DOHH2 (cell line): Measurements from ENCODE around the gene TRERF1.
A peak's percentile ranks its signal among the peaks of the same experiment; 100 is the strongest.

Experiments used
- H3F3A ChIP-seq: fragments of 200-600 bp; sonication (generic), shearing (Covaris generic); 2 replicates; pipeline ENCODE4 v1.6.0; 2016; ENCODE audit warnings: antibody characterized with exemption, mild to moderate bottlenecking; ENCODE audit not compliant: control insufficient read depth, insufficient read depth
- H3K27ac ChIP-seq: fragments of 200-600 bp; sonication (generic); 2 replicates; pipeline ENCODE4 v1.5.1; 2014; ENCODE audit warnings: low read depth, mild to moderate bottlenecking, low read length, moderate library complexity
- H3K27me3 ChIP-seq: fragments of 200-600 bp; sonication (generic); 2 replicates; pipeline ENCODE4 v1.6.1; 2014; ENCODE audit warnings: mild to moderate bottlenecking, low read length, mixed read lengths; ENCODE audit not compliant: control insufficient read depth
- H3K36me3 ChIP-seq: fragments of 200-600 bp; sonication (generic); 2 replicates; pipeline ENCODE4 v1.6.1; 2014; ENCODE audit warnings: mild to moderate bottlenecking, low read length, moderate library complexity, mixed read lengths; ENCODE audit not compliant: control insufficient read depth
- H3K4me1 ChIP-seq: fragments of 200-600 bp; sonication (generic); 2 replicates; pipeline ENCODE4 v1.6.1; 2014; ENCODE audit warnings: mild to moderate bottlenecking, low read length, mixed read lengths; ENCODE audit not compliant: control insufficient read depth
- H3K4me2 ChIP-seq: fragments of 200-600 bp; sonication (generic); 2 replicates; pipeline ENCODE4 v1.6.0; 2014; ENCODE audit warnings: mild to moderate bottlenecking, low read length, moderate library complexity
- H3K4me3 ChIP-seq: fragments of 200-600 bp; sonication (generic); 2 replicates; pipeline ENCODE4 v1.5.1; 2014; ENCODE audit warnings: mild to moderate bottlenecking, low read length, mixed read lengths
- H3K79me2 ChIP-seq: fragments of 200-600 bp; sonication (generic); 2 replicates; pipeline ENCODE4 v1.6.1; 2014; ENCODE audit warnings: mild to moderate bottlenecking, low read length, mixed read lengths; ENCODE audit not compliant: control insufficient read depth
- H3K9me2 ChIP-seq: fragments of 200-600 bp; sonication (generic); replicated peaks from 2 replicates; pipeline ENCODE4 v1.6.1; 2014; ENCODE audit warnings: mild to moderate bottlenecking, low read length, mixed read lengths; ENCODE audit not compliant: control insufficient read depth
- H3K9me3 ChIP-seq: fragments of 200-600 bp; sonication (generic); 2 replicates; pipeline ENCODE4 v1.6.1; 2014; ENCODE audit warnings: antibody characterized with exemption, low read length, mixed read lengths; ENCODE audit not compliant: control insufficient read depth, insufficient read depth
- H4K20me1 ChIP-seq: fragments of 200-600 bp; sonication (generic); 2 replicates; pipeline ENCODE4 v1.6.0; 2014; ENCODE audit warnings: low read depth, mild to moderate bottlenecking, antibody characterized with exemption, low read length, moderate library complexity; ENCODE audit not compliant: control insufficient read depth, insufficient read depth
- CTCF ChIP-seq: fragments of 200-600 bp; sonication (generic); IDR thresholded peaks from one replicate; pipeline ENCODE4 v1.5.1; 2014; ENCODE audit warnings: antibody characterized with exemption, mild to moderate bottlenecking, low read depth, low read length; ENCODE audit not compliant: poor library complexity, severe bottlenecking
- EZH2phosphoT487 ChIP-seq: fragments of 200-600 bp; sonication (generic); IDR thresholded peaks from 2 replicates; pipeline ENCODE4 v1.6.1; 2017; ENCODE audit warnings: borderline replicate concordance, mild to moderate bottlenecking, antibody characterized with exemption, low read length, moderate library complexity, mixed read lengths

The TRERF1 gene

GRCh38 chr6:42226645-42227143 is 225.0 kb downstream of the TRERF1 start:
- no peaks in the 10 kb centered on the region for H3K9me3 ChIP-seq
- no peaks in the 10 kb centered on the region for H4K20me1 ChIP-seq
- no peaks in the 10 kb centered on the region for H3K79me2 ChIP-seq
- TF ChIP-seq CTCF (no peak), EZH2phosphoT487 (no peak)
- H3K9me2 ChIP-seq: no peaks in the 10 kb centered on the region
- peaks cover 24% of the 10 kb centered on the region for H3K4me1 ChIP-seq
- no peaks in the 10 kb centered on the region for H3K27me3 ChIP-seq
- no peak overlapping the region for H3K4me2 ChIP-seq
- peaks cover 3% of the 10 kb centered on the region; the same call in 1 of the 2 replicates for H3F3A ChIP-seq
- peaks cover 12% of the 10 kb centered on the region; the same call in 1 of the 2 replicates for H3K36me3 ChIP-seq
- H3K27ac ChIP-seq: no peak overlapping the region
- no peak overlapping the region for H3K4me3 ChIP-seq

GRCh38 chr6:42226161-42226611 is 225.5 kb downstream of the TRERF1 start:
- Histone ChIP-seq H3K4me1 (peaks cover 24% of the 10 kb centered on the region), H3K27me3 (no peaks in the 10 kb centered on the region), H3K9me2 (no peaks in the 10 kb centered on the region), H3K79me2 (no peaks in the 10 kb centered on the region), H3K4me3 (no peak overlapping the region), H3K36me3 (peaks cover 12% of the 10 kb centered on the region; the same call in 1 of the 2 replicates), H3K27ac (no peak overlapping the region), H3K9me3 (no peaks in the 10 kb centered on the region), H3F3A (peaks cover 3% of the 10 kb centered on the region; the same call in 1 of the 2 replicates), H4K20me1 (no peaks in the 10 kb centered on the region), H3K4me2 (no peak overlapping the region)
- TF ChIP-seq EZH2phosphoT487: no peak
- no peak for TF ChIP-seq CTCF

GRCh38 chr6:42225419-42225818 is 226.3 kb downstream of the TRERF1 start:
- no peaks in the 10 kb centered on the region for H3K9me2 ChIP-seq
- no peaks in the 10 kb centered on the region for H3K9me3 ChIP-seq
- TF ChIP-seq EZH2phosphoT487: no peak
- no peak for TF ChIP-seq CTCF
- peaks cover 24% of the 10 kb centered on the region for H3K4me1 ChIP-seq
- H3K36me3 ChIP-seq: peaks cover 12% of the 10 kb centered on the region; the same call in 1 of the 2 replicates
- no peaks in the 10 kb centered on the region for H3K79me2 ChIP-seq
- no peak overlapping the region for H3K27ac ChIP-seq
- peaks cover 3% of the 10 kb centered on the region; the same call in 1 of the 2 replicates for H3F3A ChIP-seq
- H3K27me3 ChIP-seq: no peaks in the 10 kb centered on the region
- no peaks in the 10 kb centered on the region for H4K20me1 ChIP-seq
- 0 out of 2 replicates have a peak overlapping the region, but pooled peaks have one; percentile 9 for H3K4me3 ChIP-seq
- H3K4me2 ChIP-seq: peak overlapping the region; percentile 31
